NCI-H1092 treated with DMSO at 0.1 percent for 48 hours (cell line): Measurements from ENCODE around the gene GLB1L3.
A peak's percentile ranks its signal among the peaks of the same experiment; 100 is the strongest.

Experiments used
- DNase-seq: peaks from one replicate; lab custom pipeline; 2025; lab: John Stamatoyannopoulos, UW

Gene GLB1L3

GRCh38 chr11:134275534-134276395 lies at the start of gene GLB1L3:
GLB1L3 (plus strand) TSS chr11:134276379; CDS start chr11:134276741, 362 bp downstream.
- DNase-seq, result peak; percentile 91

- DNase-seq, result no peak
These were observed 49.3 kb upstream of the GLB1L3 start for GRCh38 chr11:134226806-134227325.

GRCh38 chr11:134228625-134229024 lies 47.6 kb upstream of the GLB1L3 start:
- DNase-seq, result no peak

- no peak for DNase-seq
These were observed 46.9 kb upstream of the GLB1L3 start for GRCh38 chr11:134229126-134229790.

- no peak for DNase-seq
These were observed 45.8 kb upstream of the GLB1L3 start for GRCh38 chr11:134230339-134230738.

GRCh38 chr11:134231958-134232659 lies 44.1 kb upstream of the GLB1L3 start:
- DNase-seq, result no peak

- no peak for DNase-seq
These were observed 42.4 kb upstream of the GLB1L3 start for GRCh38 chr11:134233729-134234179.

- no peak for DNase-seq
These were observed 40.8 kb upstream of the GLB1L3 start for GRCh38 chr11:134235399-134235798.

- DNase-seq, result no peak
These were observed 39.2 kb upstream of the GLB1L3 start for GRCh38 chr11:134236834-134237556.

- no peak for DNase-seq
These were observed 38.6 kb upstream of the GLB1L3 start for GRCh38 chr11:134237557-134237922.

- DNase-seq, result no peak
These were observed 37.2 kb upstream of the GLB1L3 start for GRCh38 chr11:134238956-134239355.

- no peak for DNase-seq
These were observed 35.6 kb upstream of the GLB1L3 start for GRCh38 chr11:134240592-134240991.

GRCh38 chr11:134242376-134242775 lies 33.8 kb upstream of the GLB1L3 start:
- no peak for DNase-seq

- no peak for DNase-seq
These were observed 32.3 kb upstream of the GLB1L3 start for GRCh38 chr11:134243913-134244312.

- DNase-seq, result no peak
These were observed 31.6 kb upstream of the GLB1L3 start for GRCh38 chr11:134244593-134244992.

- no peak for DNase-seq
These were observed 30.7 kb upstream of the GLB1L3 start for GRCh38 chr11:134245434-134245833.

GRCh38 chr11:134246100-134246499 lies 30.1 kb upstream of the GLB1L3 start:
- DNase-seq, result no peak

GRCh38 chr11:134246678-134247077 lies 29.5 kb upstream of the GLB1L3 start:
- DNase-seq, result no peak

GRCh38 chr11:134248910-134249480 lies 27.2 kb upstream of the GLB1L3 start:
- DNase-seq, result no peak

- DNase-seq, result no peak
These were observed 25.9 kb upstream of the GLB1L3 start for GRCh38 chr11:134250246-134250645.

- DNase-seq, result no peak
These were observed 25.5 kb upstream of the GLB1L3 start for GRCh38 chr11:134250675-134251074.
